ENCODE data around the gene PLEKHG4. TPM values are rescaled to one million over a fixed set of nuclear protein-coding genes. Genes with fewer than 3 reads are reported as not detected.

PLEKHG4 gene
- total RNA-seq, 4 donors from 2014 or later: 3.0 to 14.4 (median 6.1) TPM

- Histone ChIP-seq H3K4me1 (no peaks in the 10 kb centered on the region), H3K27ac (no peak overlapping the region), H3K9me3 (no peaks in the 10 kb centered on the region), H3K27me3 (no peaks in the 10 kb centered on the region), H3K36me3 (no peaks in the 10 kb centered on the region), H3K4me3 (no peak overlapping the region)
- WGBS, 2 donors (ENCODE audit: low coverage in 1 of 2): 33 to 79% methylated on average over 1 to 2 of the region's 2 CpGs
- no peak for ATAC-seq
- TF ChIP-seq EP300 (IDR thresholded peaks at IDR 0.05) (no peak), CTCF (IDR thresholded peaks at IDR 0.05) (no peak), POLR2AphosphoS5 (IDR thresholded peaks at IDR 0.05) (no peak)
Observed at GRCh38 chr16:67333315-67333714, 54.0 kb downstream of the PLEKHG4 start.

GRCh38 chr16:67336116-67336515, 56.8 kb downstream of the PLEKHG4 start:
- H3K9me3 ChIP-seq: no peaks in the 10 kb centered on the region
- no peaks in the 10 kb centered on the region for H3K27me3 ChIP-seq

GRCh38 chr16:67336648-67337047, 57.3 kb downstream of the PLEKHG4 start:
- no peak overlapping the region for H3K4me3 ChIP-seq
- no peaks in the 10 kb centered on the region for H3K36me3 ChIP-seq
- WGBS, 2 donors (ENCODE audit: low coverage in 1 of 2): 80 to 100% methylated on average over 1 of the region's 1 CpG
- no peaks in the 10 kb centered on the region for H3K4me1 ChIP-seq
- no peaks in the 10 kb centered on the region for H3K9me3 ChIP-seq
- no peak for ATAC-seq
- H3K27ac ChIP-seq: no peak overlapping the region
- TF ChIP-seq EP300 (IDR thresholded peaks at IDR 0.05) (no peak), POLR2A (IDR thresholded peaks at IDR 0.05) (no peak), POLR2AphosphoS5 (IDR thresholded peaks at IDR 0.05) (no peak), CTCF (IDR thresholded peaks at IDR 0.05) (no peak)
- no peaks in the 10 kb centered on the region for H3K27me3 ChIP-seq

More at GRCh38 chr16:67336116-67336515, 56.8 kb downstream of the PLEKHG4 start:
- 80 to 86% methylated on average over 1 of the region's 1 CpG for WGBS, 2 donors (ENCODE audit: low coverage in 1 of 2)
- Histone ChIP-seq H3K4me1 (no peaks in the 10 kb centered on the region), H3K27ac (no peak overlapping the region), H3K4me3 (no peak overlapping the region), H3K36me3 (no peaks in the 10 kb centered on the region)
- no peak for TF ChIP-seq CTCF (IDR thresholded peaks at IDR 0.05)
- no peak for ATAC-seq

Other genes starting within 250 kb of the PLEKHG4 start
- 10 to 100 TPM; 10.9 to 20.4 (median 13.3) TPM for gene PHAF1, start 169.6 kb upstream of the PLEKHG4 start, total RNA-seq
- 10 to 100 TPM; 16.3 to 33.6 (median 23.1) TPM for gene B3GNT9, start 128.5 kb upstream of the PLEKHG4 start, total RNA-seq
- 10 to 100 TPM; 26.1 to 39.7 (median 28.9) TPM for gene TRADD, start 119.6 kb upstream of the PLEKHG4 start, total RNA-seq
- 10 to 100 TPM in 3 of 4 donors, 1 to 10 TPM in 1; 6.9 to 18.8 (median 14.2) TPM for gene FBXL8, start 119.6 kb upstream of the PLEKHG4 start, total RNA-seq
- 100 to 1,000 TPM in 1 of 4 donors, 10 to 100 TPM in 2, 1 to 10 TPM in 1; 7.7 to 110 (median 59.4) TPM for gene HSF4, start 114.8 kb upstream of the PLEKHG4 start, total RNA-seq
- gene NOL3, start 109.0 kb upstream of the PLEKHG4 start, total RNA-seq: 10 to 100 TPM; 23.0 to 78.9 (median 49.9) TPM
- 10 to 100 TPM in 2 of 4 donors, 1 to 10 TPM in 2; 6.7 to 37.4 (median 19.2) TPM for gene MATCAP1, start 95.6 kb upstream of the PLEKHG4 start, total RNA-seq
- 1 to 10 TPM; 1.6 to 6.1 (median 2.6) TPM for gene EXOC3L1, start 89.4 kb upstream of the PLEKHG4 start, total RNA-seq
- 10 to 100 TPM; 55.0 to 89.8 (median 76.2) TPM for gene E2F4, start 87.4 kb upstream of the PLEKHG4 start, total RNA-seq
- 1 to 10 TPM in 2 of 4 donors, under 1 TPM in 2; 0.15 to 3.9 (median 1.3) TPM for gene ELMO3, start 80.4 kb upstream of the PLEKHG4 start, total RNA-seq
- gene TMEM208, start 52.4 kb upstream of the PLEKHG4 start, total RNA-seq: 10 to 100 TPM; 15.4 to 34.7 (median 30.7) TPM
- 10 to 100 TPM in 3 of 4 donors, 1 to 10 TPM in 1; 9.7 to 15.5 (median 12.9) TPM for gene FHOD1, start 32.1 kb upstream of the PLEKHG4 start, total RNA-seq
- under 1 TPM; 0.13 to 0.93 (median 0.21) TPM for gene SLC9A5, start 30.6 kb upstream of the PLEKHG4 start, total RNA-seq
- under 1 TPM in 2 of 4 donors, not detected in 2; 0.13 to 0.19 TPM for gene KCTD19, start 47.2 kb downstream of the PLEKHG4 start, total RNA-seq
- under 1 TPM in 1 of 4 donors, not detected in 3; 0.27 TPM for gene LRRC36, start 47.3 kb downstream of the PLEKHG4 start, total RNA-seq
- gene TPPP3, start 114.0 kb downstream of the PLEKHG4 start, total RNA-seq: 100 to 1,000 TPM in 1 of 4 donors, 10 to 100 TPM in 3; 14.8 to 111 (median 55.0) TPM
- 10 to 100 TPM in 3 of 4 donors, 1 to 10 TPM in 1; 7.5 to 26.7 (median 17.3) TPM for gene ZDHHC1, start 136.9 kb downstream of the PLEKHG4 start, total RNA-seq
- gene HSD11B2, start 151.6 kb downstream of the PLEKHG4 start, total RNA-seq: 1 to 10 TPM in 1 of 4 donors, under 1 TPM in 2, not detected in 1; 0.19 to 2.1 (median 0.27) TPM
- gene ATP6V0D1, start 201.6 kb downstream of the PLEKHG4 start, total RNA-seq: 100 to 1,000 TPM in 2 of 4 donors, 10 to 100 TPM in 2; 94.2 to 145 (median 110) TPM
- not detected for gene AGRP, start 204.0 kb downstream of the PLEKHG4 start, total RNA-seq
- gene RIPOR1, start 249.3 kb downstream of the PLEKHG4 start, total RNA-seq: 100 to 1,000 TPM in 1 of 4 donors, 10 to 100 TPM in 3; 43.3 to 112 (median 64.9) TPM

All from gastroesophageal sphincter (tissue), 4 donors.